Activated B cell treated with CpG ODN at 0.5 μM for 24 hours (primary cell): ENCODE measurements around the gene KCNK6. TPM values are rescaled to one million over a fixed set of nuclear protein-coding genes. Genes with fewer than 3 reads are reported as not detected.

Experiments used
- ATAC-seq: fragments of 200-7000 bp; cut with Tn5 transposase; one replicate; pipeline ENCODE4 v1.10.0; 2021; ENCODE audit warnings: low read depth, mild to moderate bottlenecking, moderate library complexity
- CTCF ChIA-PET: fragments of 350-600 bp; sonication (Branson Sonifier 250); formaldehyde crosslinking; loops from one replicate; lab custom pipeline; 2021; ENCODE audit warnings: antibody characterized with exemption; lab: Charles Lee
- POLR2A ChIA-PET: fragments of 350-600 bp; sonication (Branson Sonifier 250); formaldehyde crosslinking; loops from one replicate; lab custom pipeline; 2021; ENCODE audit warnings: antibody characterized with exemption; lab: Charles Lee
- DNase-seq: peaks from one replicate; pipeline ENCODE4 v3.0.0; 2022
- H3K27ac Mint-ChIP-seq: one replicate; pipeline ENCODE4 v1.8.0; 2020; ENCODE audit warnings: mixed read lengths
- H3K27me3 Mint-ChIP-seq: one replicate; pipeline ENCODE4 v1.8.0; 2021; ENCODE audit warnings: mixed read lengths
- H3K36me3 Mint-ChIP-seq: one replicate; pipeline ENCODE4 v1.8.0; 2021; ENCODE audit warnings: low read depth, mixed read lengths
- H3K4me1 Mint-ChIP-seq: one replicate; pipeline ENCODE4 v1.8.0; 2021; ENCODE audit warnings: mixed read lengths
- H3K4me3 Mint-ChIP-seq: one replicate; pipeline ENCODE4 v1.8.0; 2020; ENCODE audit warnings: mild to moderate bottlenecking, mixed read lengths
- H3K9me3 Mint-ChIP-seq: one replicate; pipeline ENCODE4 v1.8.0; 2020; ENCODE audit warnings: mixed read lengths
- CTCF ChIP-seq: fragments of 200-600 bp; IDR thresholded peaks from one replicate; pipeline ENCODE4 v1.8.0; 2022; ENCODE audit warnings: antibody characterized with exemption, mild to moderate bottlenecking
- intact Hi-C: fragments of 100-400 bp; cut with micrococcal nuclease; formaldehyde crosslinking; loops from one replicate; pipeline ENCODE4 v1.15.1; 2024
- total RNA-seq: library from RNA; stranded (reverse); gene quantifications from 2 replicates; pipeline ENCODE4 v1.2.3, GENCODE V29; 2022

Gene KCNK6
- total RNA-seq, 1 donor from 2014 or later = 4.7 TPM

- Mint-ChIP-seq H3K9me3 (no peaks in the 10 kb centered on the region), H3K4me1 (peaks cover 7% of the 10 kb centered on the region), H3K27ac (no peak overlapping the region), H3K4me3 (no peak overlapping the region), H3K36me3 (peaks cover 34% of the 10 kb centered on the region), H3K27me3 (no peaks in the 10 kb centered on the region)
- no peak for TF ChIP-seq CTCF
- intact Hi-C loops = no loop called here
- ATAC-seq = no peak
- ChIA-PET CTCF (no interaction called here), POLR2A (no interaction called here)
- DNase-seq = no peak
These were observed 11.5 kb upstream of the KCNK6 start for GRCh38 chr19:38308006-38308766.

- no peak overlapping the region for H3K27ac Mint-ChIP-seq
- DNase-seq (no peak), ATAC-seq (no peak)
- no peak for TF ChIP-seq CTCF
- POLR2A ChIA-PET = interaction anchor here (0.6 kb wide), 1 partner anchor 50 kb away, joined by 7 read pairs; no protein-coding TSS in a partner anchor
- no peaks in the 10 kb centered on the region for H3K9me3 Mint-ChIP-seq
- peaks cover 15% of the 10 kb centered on the region for H3K4me1 Mint-ChIP-seq
- no peak overlapping the region for H3K4me3 Mint-ChIP-seq
- intact Hi-C loops = no loop called here
- peaks cover 34% of the 10 kb centered on the region for H3K36me3 Mint-ChIP-seq
- CTCF ChIA-PET = interaction anchor here (1.0 kb wide), 1 partner anchor 75 kb away, joined by 3 read pairs; no protein-coding TSS in a partner anchor
- no peaks in the 10 kb centered on the region for H3K27me3 Mint-ChIP-seq
These were observed 10.6 kb upstream of the KCNK6 start for GRCh38 chr19:38308926-38309614.

- DNase-seq = no peak
- no peaks in the 10 kb centered on the region for H3K9me3 Mint-ChIP-seq
- peaks cover 15% of the 10 kb centered on the region for H3K4me1 Mint-ChIP-seq
- H3K27ac Mint-ChIP-seq = no peak overlapping the region
- TF ChIP-seq CTCF = no peak
- intact Hi-C loops = loop anchor here (10.0 kb wide), 1 partner anchor 1135 kb away; the partner anchor contains the start of gene SUPT5H
- no peak for ATAC-seq
- no peak overlapping the region for H3K4me3 Mint-ChIP-seq
- no peaks in the 10 kb centered on the region for H3K27me3 Mint-ChIP-seq
- POLR2A ChIA-PET = no interaction called here
- peaks cover 32% of the 10 kb centered on the region for H3K36me3 Mint-ChIP-seq
- CTCF ChIA-PET = interaction anchor here (1.0 kb wide), 1 partner anchor 76 kb away, joined by 3 read pairs; no protein-coding TSS in a partner anchor
These were observed 9.9 kb upstream of the KCNK6 start for GRCh38 chr19:38309615-38310278.

GRCh38 chr19:38310279-38310670, 9.4 kb upstream of the KCNK6 start:
- no peak overlapping the region for H3K27ac Mint-ChIP-seq
- ATAC-seq (no peak), DNase-seq (no peak)
- no peak overlapping the region for H3K4me3 Mint-ChIP-seq
- no peaks in the 10 kb centered on the region for H3K9me3 Mint-ChIP-seq
- peaks cover 17% of the 10 kb centered on the region for H3K4me1 Mint-ChIP-seq
- peaks cover 30% of the 10 kb centered on the region for H3K36me3 Mint-ChIP-seq
- CTCF ChIA-PET = no interaction called here
- no peaks in the 10 kb centered on the region for H3K27me3 Mint-ChIP-seq
- no peak for TF ChIP-seq CTCF
- POLR2A ChIA-PET = no interaction called here
- intact Hi-C loops = loop anchor here (10.0 kb wide), 1 partner anchor 1135 kb away; the partner anchor contains the start of gene SUPT5H
